Stimulated activated CD4-positive, alpha-beta T cell treated with anti-CD3 and anti-CD28 coated beads, Interleukin-15, amount 100 ng/mL, for 24 hours (primary cell): Measurements from ENCODE around the gene RNF17.
"Not testable (repeated sequence)": the region's sequence is repeated elsewhere in the genome, so short reads cannot be mapped to it uniquely, and the experiment has no call there.

Source experiments
- DNase-seq: peaks from one replicate; pipeline ENCODE4 v3.0.0-alpha.2; 2020

The RNF17 gene

DNA sequence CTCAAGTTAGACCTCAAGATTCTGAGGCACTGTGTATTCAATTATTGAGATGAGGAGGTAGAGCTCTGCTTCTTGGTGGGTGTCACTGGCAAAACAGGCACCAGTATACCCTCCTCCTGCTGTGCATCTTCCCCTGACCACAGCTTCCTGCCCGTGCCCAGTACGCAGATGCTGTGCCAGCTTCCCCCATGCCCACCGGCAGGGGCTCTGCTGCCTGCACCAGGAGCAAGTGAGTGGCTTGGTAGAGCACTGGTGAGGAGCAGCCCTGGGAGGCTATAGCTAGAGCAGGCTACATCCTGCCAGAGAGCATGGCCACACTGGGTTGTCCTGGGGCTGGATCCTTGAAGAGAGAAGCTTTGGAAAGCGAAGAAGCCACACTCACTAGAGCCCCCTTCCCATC lies 21.0 kb upstream of the RNF17 start:
- no peak for DNase-seq

DNA sequence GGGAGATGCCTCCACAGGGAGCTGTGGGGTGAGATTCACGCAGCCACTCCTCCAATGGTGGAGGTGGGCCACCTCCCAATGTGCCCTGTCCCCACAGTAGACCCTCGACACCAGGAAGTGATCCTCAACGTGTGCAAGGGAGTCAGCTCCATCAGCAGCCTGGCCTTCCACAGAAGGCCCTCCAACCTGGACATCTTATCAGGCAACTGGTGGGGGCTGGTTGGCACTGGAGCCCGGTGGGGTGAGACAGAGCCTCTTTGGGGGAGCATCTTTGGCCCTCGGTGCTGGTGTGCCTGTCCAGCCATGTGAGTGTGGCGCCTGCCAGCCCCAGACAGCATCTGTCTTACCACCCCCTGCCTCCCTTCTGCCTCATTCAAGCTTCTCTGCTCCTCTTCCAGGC lies 19.7 kb upstream of the RNF17 start:
- DNase-seq, result no peak

DNA sequence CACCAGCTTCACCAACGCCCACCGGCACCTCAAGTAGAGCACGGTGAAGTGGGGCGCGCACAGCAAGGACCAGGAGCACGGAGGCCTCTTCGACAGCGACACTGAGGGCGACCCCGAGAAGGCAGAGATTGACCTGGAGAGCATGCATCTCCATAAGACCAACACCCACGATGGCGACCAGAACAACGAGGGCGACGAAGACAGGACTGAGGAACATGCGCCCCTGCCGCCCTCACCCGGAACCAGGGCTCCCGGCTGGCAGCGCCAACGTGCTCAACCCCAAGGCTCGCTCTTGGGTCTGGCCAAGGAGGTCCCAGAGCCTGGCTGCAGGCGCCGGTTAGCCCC lies 18.5 kb upstream of the RNF17 start:
- DNase-seq, result no peak

DNA sequence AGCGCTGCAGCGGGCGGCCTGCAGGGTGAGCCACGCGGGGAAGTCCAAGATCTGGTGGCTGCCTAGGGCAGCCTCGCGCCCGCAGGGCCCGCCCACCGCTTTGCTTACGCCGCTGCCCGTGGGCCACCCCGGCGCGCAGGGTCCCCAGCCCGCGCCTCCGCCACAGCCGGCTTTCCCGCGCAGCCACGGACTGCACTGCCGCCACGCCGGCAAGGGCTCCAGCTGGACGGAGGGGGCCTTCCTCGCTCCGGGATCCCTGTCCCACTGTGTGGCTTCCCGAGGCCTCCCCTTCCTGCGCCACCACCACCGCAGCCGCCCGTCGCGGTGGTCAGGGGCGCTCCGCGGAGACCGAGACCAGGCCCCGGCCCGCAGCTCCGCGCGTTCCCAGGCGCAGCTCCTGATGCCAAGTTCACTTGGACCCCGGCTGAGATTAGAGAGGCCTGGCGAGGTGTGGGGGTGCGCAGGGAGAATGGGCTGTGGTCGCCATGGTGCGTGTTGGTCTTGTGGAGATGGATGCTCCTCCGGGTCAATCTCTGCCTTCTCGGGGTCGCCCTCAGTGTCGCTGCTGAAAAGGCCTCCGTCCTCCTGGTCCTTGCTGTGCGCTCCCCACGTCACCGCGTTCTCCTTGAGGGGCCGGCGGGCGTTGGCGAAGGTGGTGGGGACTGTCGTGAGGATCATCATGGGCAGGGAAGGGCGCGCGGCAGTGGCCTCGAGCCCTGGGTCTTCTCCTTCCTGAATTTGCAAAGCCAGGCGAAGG lies 17.9 kb upstream of the RNF17 start:
- no peak for DNase-seq

DNA sequence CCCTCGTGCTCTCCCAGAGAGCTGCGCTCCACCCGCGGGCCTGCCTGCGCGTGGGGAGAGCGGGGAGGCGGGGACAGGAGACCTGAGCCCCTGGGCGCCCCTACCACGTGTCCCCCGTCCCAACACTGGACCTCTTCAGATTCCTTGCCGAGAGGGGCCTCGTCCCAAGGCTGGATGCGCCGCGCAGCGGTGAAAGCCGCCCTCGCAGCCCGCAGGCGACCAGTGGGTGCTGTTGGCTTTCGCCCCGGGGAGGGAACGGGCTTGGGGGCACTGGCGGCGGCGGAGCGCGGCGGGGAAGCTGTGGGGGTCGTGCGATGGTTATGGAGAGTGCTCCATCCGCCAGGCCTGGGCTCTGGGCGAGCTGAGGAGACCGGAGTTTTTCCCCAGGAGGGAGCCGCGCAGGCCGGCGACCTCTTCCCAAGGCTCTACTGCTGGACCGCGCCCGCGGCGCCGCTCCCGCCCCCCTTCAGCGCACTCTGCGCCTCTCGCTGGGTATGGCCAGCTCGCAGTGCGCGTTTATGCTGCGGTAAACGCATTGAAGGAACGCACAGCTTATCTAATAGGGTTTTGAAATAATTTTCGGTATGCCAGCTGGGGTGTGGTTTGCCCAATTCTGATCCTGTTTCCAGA lies 17.2 kb upstream of the RNF17 start:
- DNase-seq, result peak; percentile 46

DNA sequence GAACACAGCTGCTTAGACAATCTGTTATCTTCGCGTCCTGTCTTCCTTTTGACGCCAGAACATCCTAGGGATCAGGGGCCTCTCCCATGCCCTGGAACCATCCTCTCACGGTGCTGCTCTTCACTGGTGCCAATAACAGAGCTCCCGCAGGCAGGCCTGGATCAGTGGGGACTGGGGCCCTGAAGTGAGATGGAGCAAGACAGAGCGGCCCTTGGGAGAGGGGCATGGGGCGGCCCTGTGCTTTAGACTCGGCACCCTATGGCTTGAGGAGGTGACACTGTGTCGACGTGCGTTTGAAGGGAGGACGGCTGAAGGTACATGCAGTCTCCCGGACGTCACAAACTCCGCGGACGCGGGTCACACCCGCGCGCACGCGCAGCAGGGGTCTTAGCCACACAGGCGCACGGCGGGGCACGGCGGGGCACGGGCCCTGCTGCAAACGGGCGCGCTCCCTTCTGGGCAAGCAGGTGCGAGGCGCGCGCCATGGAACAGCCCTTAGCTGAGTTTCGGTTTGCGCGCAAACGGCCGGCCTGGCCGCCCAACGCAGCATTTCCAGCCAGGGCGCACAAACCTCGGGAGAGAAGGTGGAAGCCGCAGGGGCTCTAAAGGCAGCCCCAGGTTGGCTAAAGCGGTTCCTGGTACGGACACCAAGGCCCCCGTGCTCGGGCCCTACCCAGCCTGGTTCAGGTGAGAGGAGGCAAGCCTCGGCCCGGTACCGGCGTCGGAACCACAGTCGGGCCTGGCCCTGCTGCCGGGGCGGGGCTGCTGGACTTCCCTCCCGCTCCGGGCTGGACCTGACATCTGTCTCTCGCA lies 16.5 kb upstream of the RNF17 start:
- peak; percentile 52 for DNase-seq

DNA sequence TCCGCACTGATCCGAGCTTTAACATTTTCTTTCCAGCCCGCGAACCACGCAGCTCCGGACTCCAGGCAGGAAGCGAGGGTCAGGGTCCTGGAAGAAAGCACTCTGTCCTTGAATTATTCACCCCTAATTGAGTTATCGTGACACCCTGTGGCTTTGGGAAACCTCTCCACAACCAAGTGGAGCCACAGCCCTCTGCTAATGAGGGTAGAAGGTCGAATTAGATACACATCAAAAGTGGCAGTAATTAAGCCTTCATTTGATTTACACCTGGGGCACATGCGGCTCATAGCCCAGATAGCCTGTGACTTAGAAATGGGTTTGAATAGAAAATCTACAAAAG lies 15.9 kb upstream of the RNF17 start:
- DNase-seq, result no peak

DNA sequence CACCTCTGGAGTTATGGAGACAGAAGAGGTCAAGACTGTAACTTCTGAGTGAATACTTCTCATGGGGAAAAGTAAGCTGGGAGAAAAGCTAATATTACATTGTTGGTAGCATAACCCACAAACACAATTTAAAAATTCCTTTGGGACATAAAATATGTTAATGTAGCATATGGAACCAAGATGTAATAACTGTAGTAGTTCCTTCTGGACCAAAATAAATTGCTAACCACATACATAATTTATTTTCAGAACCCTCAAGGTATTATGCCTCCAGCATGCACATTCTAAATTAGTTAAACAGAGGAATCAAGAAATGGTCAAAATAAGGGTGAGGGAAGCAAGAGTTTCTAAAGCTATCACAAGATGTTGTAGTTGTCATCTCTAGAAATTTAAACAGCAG lies 4.8 kb upstream of the RNF17 start:
- DNase-seq, result no peak

DNA sequence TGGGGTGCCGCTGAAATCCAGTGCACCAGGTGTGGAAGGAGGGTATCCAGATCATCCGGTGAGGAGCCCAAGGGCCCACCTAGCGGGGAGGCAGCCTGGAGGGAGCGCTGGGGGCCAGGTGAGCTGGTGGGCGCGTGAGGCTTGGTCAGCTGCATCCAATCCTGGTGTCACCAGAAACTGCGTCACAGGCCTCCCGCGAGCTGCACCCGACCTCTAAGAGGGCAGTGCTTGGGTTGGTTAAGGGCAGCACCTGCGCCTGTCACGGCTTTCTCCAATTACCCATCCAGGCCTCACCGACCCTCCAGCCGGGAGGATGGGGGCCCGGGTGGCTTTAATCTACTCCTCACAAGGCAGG lies 284 bp downstream of the RNF17 start:
- no peak for DNase-seq

DNA sequence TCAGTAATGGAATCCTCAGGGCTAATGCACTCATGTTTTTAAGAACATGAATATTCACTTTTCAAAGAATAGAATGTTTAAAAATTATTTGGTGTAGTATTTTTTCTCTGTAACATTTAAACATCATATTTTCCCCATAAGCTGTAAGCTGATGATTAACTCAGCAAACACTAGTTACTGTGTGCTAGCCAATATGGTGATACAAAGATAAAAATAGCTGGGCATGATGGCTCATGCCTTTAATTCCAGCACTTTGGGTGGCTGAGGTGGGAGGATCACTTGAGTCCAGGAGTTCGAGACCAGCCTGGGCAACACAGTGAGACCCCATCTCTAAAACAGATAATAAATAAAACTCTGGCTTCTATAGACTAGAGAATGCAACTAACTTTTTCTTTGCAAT lies 13.2 kb downstream of the RNF17 start:
- no peak for DNase-seq

DNA sequence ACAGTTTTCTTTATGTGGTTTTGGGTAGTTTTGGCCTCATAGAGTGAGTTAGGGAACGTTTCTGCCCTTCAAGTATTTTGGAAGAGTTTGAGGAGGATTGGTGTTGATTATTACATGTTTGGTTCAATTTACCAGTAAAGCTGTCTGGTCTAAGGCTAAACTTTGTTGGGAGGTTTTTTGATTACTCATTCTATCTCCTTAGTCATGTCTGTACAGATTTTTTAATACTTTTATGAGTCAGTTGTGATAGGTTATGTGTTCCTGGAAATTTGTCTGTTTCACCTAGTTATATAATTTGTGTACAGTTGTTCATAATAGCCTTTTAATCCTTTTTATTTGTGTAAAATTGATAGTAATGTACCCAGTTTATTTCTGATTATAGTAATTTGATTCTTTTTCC lies 20.4 kb downstream of the RNF17 start:
- DNase-seq, result no peak

DNA sequence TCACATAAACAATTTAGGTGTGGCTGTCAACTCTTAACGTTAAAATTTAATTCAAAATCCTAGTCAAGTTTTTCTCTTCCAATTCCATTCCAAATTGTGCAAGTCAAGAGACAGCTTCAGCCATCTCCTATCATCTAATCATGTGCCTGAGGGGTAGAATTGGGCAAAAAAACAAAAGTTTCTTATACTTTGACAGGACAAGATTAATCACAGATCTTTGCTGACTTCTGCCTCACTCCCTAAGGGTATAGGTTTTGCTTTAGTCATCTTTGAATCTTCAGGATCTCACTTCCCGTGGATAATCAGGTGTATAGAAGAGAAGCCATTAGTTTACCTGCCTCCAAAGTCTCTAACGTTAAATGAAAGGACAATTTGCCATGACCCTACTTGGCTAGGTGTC lies 24.6 kb downstream of the RNF17 start:
- no peak for DNase-seq

DNA sequence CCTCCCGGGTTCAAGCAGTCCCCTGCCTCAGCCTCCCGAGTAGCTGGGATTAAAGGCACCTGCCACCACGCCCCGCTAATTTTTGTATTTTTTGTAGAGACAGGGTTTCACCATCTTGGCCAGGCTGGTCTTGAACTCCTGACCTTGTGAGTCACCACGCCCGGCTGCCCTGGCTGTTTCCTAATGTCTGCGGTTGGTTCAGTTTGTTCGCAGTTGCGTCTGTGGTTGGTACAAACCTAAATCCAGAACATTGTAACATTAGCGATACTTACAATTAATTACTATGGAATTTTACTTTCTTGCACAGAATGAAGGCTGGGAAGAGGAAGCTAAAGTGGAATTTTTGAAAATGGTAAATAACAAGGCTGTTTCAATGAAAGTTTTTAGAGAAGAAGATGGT lies 38.1 kb downstream of the RNF17 start:
- DNase-seq, result no peak

DNA sequence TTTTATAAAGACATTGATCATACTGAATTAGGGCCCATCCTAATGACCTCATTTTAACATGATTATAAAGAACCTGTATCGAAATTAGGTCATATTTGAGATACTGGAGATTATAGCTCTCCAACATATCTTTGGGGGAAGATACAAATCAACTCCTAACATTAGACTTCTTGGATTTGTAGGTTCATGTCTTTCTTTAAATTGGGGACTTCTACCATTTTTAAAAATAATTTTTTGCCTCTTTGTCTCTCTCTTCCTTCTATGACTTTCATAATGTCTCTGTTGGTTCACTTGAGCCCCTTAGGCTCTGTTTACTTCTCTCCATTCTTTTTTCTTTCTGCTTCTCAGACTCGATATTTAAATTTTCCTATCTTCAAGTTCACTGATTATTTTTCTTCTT lies 57.2 kb downstream of the RNF17 start:
- DNase-seq, result no peak

DNA sequence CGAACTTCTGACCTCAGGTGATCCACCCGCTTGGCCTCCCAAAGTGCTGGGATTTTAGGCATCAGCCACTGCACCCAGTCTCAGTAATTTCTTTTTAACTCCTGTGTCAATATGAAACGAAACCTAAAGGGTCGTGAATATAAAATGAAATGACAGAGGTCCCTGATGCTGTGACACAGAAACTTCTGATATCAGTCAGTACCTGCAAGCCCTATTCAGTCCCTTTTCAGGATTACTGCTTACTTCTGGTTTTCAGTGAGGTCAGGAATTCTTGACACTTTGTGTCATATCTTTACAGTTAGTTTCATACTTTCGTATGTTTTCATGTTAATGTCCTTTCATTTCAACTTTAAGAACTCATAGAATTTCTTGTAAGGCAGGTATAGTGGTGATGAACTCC lies 58.7 kb downstream of the RNF17 start:
- no peak for DNase-seq

DNA sequence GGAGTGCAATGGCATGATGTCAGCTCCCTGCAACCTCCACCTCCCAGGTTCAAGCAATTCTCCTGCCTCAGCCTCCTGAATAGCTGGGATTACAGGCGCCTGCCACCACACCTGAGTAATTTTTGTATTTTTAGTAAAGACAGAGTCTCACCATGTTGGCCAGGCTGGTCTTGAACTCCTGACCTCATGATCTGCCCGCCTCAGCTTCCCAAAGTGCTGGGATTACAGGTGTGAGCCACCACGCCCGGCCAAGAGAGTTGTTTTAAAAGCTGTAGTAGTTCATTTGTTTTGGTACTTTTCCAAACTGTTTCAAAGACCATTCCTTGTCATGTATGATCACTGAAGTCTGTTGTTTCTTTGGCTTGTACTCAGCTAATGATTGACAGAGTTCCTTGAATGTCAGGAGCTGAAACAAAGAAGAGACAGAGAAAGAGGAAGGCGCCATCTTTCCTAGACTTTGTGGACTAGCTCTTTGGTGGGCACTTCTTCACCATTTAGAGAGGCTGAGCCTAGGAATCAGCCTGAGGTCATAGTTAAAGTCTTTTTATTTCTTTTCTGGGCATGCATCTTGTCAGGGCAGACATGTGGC lies 59.2 kb downstream of the RNF17 start:
- DNase-seq, result not testable (repeated sequence)

DNA sequence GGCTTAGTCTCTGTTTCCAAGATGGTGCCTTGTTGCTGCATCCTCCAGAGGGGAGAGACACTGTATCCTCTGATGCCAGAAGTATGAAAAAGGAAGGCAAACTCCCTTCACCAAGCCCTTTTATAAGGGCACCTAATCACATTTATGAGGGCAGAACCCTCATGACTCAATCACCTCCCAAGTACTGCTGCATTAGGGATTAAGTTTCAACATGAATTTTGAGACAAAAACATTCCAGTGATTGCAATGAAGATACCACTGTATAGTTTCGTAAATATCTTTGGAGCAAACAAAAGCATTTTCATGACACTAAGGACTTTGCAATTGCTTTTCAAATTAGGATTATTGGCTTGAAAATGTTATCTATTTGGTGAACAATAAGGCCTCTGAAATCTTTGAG lies 63.8 kb downstream of the RNF17 start:
- no peak for DNase-seq

DNA sequence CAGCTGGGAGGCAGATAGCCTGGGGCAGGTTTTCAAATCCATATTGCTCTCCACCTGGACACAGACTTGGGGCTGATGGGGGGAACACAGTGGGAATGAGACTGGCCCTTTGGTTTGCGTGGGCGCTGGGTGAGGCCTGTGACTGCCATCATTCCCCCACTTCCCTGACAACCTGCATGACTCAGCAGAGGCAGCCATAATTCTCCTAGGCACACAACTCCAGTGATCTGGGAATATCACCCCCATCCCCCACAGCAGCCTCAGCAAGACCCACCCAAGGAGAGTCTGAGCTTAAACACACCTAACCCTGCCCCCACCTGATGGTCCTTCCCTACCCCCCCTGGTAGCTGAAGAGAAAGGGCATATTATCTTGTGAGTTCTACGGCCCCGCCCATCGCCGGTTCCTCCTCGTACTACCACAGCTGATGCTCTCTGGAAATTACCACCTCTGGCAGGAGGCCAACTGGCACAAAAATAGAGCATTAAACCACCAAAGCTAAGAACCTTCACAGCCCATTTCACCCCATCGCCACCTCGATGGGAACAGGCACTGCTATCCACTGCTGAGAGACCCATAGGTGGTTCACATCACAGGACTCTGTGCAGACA lies 71.0 kb downstream of the RNF17 start:
- DNase-seq, result no peak

DNA sequence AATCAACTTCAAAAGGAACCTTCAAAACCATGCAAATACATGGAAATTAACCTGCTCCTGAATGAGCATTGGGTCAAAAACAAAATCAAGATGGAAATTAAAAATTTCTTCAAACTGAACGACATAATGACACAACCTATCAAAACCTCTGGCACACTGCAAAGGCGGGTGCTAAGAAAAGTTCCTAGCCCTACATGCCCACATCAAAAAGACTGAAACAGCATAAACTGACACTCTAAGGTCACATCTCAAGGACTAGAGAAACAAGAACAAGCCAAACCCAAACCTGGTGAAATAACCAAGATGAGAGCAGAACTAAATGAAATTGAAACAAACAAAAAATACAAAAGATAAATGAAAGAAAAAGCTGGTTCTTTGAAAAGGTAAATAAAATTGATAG lies 73.6 kb downstream of the RNF17 start:
- DNase-seq, result not testable (repeated sequence)

DNA sequence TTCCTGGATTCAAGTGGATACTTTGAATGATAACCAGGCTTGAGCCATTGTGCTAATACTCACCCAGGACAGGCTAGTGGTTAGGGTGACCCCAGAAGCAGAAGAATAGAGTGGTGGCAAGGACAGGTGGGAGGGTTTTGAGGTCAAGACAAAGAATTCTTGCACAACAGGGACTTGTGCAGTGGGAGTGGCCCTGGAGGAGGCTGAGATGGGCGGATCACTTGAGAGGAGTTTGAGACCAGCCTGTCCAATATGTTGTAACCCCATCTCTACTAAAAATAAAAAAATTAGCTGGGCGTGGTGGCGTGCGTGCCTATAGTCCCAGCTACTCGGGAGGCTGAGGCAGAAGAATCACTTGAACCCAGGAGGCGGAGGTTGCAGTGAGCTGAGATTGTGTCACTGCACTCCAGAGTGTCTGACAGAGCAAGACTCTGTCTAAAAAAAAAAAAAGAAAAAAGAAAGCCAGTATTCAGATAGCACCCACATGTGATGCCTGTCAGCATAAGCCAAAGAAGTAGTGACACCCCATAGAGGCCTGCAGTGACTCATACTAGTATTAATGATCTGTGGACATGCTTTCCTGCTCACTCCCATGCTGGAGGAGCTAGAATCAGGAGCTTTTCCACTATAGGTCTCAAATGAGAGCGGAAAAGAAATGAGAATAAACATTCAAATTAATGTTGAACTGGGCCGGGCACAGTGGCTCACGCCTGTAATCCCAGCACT lies 78.7 kb downstream of the RNF17 start:
- no peak for DNase-seq

DNA sequence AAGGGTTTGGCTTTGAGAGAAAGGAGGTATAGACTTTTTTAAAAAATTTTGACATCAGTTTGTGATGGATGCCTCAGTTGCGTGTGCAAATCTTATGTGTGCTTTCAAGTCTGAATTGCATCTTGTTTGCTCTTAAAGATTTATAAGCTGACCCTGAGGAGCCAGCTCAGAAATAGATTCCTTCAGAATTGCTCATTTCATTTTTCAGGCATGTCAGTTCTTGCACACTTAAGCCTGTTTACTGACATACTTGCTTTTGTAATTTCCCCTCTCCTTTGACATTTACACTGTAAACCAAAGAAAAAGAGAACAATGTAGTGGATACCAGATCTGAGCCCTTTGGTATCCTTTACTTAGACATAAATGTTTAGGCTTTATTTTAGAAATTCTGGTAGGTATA lies 87.6 kb downstream of the RNF17 start:
- DNase-seq, result no peak

DNA sequence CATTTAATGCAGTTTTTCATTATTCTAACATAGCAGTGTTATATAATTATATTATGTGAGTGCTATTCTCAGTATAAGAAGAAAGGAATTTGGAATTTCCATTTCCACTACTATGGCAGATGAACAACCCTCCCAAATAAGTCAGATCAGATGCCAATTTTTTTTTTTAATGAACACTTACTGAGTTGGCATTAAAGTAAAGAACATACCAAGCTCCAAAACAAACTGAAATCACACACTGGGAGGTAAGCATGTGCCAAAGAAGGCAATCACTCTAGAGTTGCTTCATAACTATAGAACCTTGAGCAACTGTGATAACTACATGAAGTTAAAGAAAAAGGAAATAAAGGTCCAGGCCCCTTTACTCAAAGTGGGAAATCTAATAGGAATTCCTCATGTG lies 90.3 kb downstream of the RNF17 start:
- DNase-seq, result no peak

DNA sequence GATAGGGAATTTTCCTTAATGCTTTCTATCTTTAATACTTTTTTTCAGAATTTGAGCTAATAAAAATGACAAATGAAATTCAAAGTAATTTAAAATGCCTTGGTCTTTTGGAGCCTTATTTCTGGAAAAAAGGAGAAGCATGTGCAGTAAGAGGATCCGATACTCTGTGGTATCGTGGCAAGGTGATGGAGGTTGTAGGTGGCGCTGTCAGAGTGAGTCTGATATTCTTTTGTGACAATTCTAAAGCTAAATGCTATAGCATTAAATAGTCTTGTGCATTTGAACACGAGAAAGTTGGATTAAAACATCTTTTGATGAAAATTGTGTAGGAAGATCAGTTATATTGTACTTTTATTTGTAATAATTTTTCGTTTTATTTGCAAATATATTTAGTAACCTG lies 95.0 kb downstream of the RNF17 start:
- no peak for DNase-seq
